Measurements from ENCODE around the gene ADORA2A. TPM values are rescaled to one million over a fixed set of nuclear protein-coding genes. Genes with fewer than 3 reads are reported as not detected.

Gene ADORA2A
- total RNA-seq, 1 donor from 2014 or later: under 0.01 TPM

DNA sequence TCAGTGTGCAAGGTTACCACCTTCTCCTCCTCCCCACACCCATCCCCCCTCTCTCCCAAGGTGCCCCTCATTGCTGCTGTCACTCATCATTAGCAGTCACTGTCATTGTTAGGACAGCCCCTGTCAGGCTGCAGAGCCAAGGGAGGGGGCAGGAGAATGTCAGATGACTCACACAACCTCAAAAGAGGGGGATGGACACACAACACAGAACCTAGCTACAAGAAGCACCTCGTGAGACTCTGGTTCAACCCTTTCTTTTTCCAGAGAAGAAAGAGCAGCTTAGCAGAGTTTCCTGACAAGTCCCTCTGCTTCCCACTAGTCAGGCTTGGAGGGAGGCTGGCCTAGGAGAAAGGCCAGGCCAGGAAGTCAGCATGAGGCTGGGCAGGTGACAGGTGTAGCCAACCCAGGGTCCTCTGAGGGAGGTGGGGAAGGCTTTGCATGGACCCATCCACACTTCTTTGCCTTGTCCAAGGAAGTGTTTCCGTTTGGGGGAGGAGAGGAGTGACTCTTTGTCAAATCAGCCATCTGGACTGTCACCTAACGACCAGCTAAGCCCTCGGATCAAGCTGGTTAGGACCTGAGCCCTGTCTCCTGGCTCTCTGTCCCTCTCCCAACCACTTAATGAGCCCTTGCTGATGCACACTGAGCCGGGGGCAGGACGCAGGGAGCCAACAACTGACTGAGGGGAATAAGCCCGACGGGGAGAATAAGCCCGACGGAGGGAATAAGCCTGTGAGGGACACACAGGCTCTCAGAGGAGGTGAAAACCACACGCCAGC lies 18.3 kb downstream of the ADORA2A start:
- Histone ChIP-seq H3K4me3 (ENCODE audit: low read depth, low read length) (no peak overlapping the region), H3K27me3 (ENCODE audit: control insufficient read depth, insufficient read depth, low read length) (peaks cover 7% of the 10 kb centered on the region), H3K36me3 (ENCODE audit: control insufficient read depth, insufficient read depth, low read length) (no peaks in the 10 kb centered on the region)
- TF ChIP-seq, protein P1, sequence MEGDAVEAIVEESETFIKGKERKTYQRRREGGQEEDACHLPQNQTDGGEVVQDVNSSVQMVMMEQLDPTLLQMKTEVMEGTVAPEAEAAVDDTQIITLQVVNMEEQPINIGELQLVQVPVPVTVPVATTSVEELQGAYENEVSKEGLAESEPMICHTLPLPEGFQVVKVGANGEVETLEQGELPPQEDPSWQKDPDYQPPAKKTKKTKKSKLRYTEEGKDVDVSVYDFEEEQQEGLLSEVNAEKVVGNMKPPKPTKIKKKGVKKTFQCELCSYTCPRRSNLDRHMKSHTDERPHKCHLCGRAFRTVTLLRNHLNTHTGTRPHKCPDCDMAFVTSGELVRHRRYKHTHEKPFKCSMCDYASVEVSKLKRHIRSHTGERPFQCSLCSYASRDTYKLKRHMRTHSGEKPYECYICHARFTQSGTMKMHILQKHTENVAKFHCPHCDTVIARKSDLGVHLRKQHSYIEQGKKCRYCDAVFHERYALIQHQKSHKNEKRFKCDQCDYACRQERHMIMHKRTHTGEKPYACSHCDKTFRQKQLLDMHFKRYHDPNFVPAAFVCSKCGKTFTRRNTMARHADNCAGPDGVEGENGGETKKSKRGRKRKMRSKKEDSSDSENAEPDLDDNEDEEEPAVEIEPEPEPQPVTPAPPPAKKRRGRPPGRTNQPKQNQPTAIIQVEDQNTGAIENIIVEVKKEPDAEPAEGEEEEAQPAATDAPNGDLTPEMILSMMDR (IDR thresholded peaks at IDR 0.05; ENCODE audit: insufficient read depth, low read length, severe bottlenecking): no peak
- FAIRE-seq (no peak), DNase-seq (ENCODE audit: low read depth) (no peak)

DNA sequence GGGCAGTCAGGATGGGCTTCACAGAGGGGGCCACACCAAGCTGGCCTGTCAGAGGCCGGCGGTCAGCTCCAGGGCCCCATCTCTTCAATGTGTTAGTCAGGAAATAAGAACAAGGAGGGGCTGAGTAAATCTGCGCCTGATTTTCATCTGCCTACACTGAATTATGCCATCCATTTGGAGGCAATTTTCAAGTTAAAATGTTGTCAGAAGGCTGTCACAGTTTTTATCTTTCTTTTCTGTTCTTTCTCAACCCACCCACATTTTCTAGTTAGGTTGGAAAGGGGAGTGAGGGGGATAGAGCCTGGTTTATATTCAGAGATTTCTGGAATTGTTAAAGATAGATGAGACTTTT lies 18.8 kb downstream of the ADORA2A start:
- no peaks in the 10 kb centered on the region for H3K36me3 ChIP-seq (ENCODE audit: control insufficient read depth, insufficient read depth, low read length)
- FAIRE-seq (no peak), DNase-seq (ENCODE audit: low read depth) (no peak)
- TF ChIP-seq, protein P1 (IDR thresholded peaks at IDR 0.05; ENCODE audit: insufficient read depth, low read length, severe bottlenecking): no peak
- peaks cover 7% of the 10 kb centered on the region for H3K27me3 ChIP-seq (ENCODE audit: control insufficient read depth, insufficient read depth, low read length)
- H3K4me3 ChIP-seq (ENCODE audit: low read depth, low read length): no peak overlapping the region

DNA sequence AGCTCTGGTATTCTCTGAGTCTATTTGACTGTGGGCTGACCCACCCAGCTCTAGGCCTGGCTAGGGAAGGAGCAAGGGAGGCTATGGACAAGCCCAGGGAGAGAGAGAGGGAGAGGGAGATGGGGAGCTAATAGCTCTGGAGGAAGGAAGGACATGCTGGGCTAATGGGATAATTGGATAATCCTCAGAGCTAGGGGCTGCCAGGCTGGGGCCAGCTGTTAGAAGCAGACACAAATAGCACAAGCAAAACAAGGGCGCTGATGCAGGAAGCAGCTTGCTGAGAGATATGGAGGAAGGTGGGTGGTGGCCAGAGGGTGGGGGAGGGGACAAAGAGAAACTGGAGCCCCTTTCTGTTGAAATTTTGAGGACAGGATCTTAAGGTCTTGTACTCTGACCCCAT lies 23.2 kb downstream of the ADORA2A start:
- Histone ChIP-seq H3K27me3 (ENCODE audit: control insufficient read depth, insufficient read depth, low read length) (peaks cover 7% of the 10 kb centered on the region), H3K36me3 (ENCODE audit: control insufficient read depth, insufficient read depth, low read length) (no peaks in the 10 kb centered on the region), H3K4me3 (ENCODE audit: low read depth, low read length) (no peak overlapping the region)
- TF ChIP-seq, protein P1 (IDR thresholded peaks at IDR 0.05; ENCODE audit: insufficient read depth, low read length, severe bottlenecking): no peak
- DNase-seq (ENCODE audit: low read depth) (no peak), FAIRE-seq (no peak)

DNA sequence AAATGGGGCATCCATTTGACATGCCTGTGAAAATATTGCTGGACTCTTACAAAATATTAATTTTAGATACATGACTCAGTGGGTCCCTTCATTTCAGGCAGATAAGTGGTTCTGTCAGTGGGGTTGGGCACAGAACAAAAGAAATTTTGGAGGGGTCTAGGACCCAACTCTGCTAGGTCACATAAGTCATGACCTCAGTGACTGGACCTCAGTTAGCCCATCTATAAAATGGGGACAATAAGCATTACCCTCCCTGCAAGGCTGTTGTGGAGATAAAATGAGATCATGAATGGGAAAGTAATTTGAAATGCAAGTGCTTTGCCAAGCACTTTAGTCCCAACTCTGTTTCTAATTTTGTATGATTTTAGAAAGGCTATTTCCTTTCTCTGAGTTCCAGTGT lies 23.8 kb downstream of the ADORA2A start:
- DNase-seq (ENCODE audit: low read depth) (no peak), FAIRE-seq (no peak)
- Histone ChIP-seq H3K27me3 (ENCODE audit: control insufficient read depth, insufficient read depth, low read length) (peaks cover 3% of the 10 kb centered on the region), H3K4me3 (ENCODE audit: low read depth, low read length) (no peak overlapping the region), H3K36me3 (ENCODE audit: control insufficient read depth, insufficient read depth, low read length) (no peaks in the 10 kb centered on the region)
- TF ChIP-seq, protein P1 (IDR thresholded peaks at IDR 0.05; ENCODE audit: insufficient read depth, low read length, severe bottlenecking): no peak

DNA sequence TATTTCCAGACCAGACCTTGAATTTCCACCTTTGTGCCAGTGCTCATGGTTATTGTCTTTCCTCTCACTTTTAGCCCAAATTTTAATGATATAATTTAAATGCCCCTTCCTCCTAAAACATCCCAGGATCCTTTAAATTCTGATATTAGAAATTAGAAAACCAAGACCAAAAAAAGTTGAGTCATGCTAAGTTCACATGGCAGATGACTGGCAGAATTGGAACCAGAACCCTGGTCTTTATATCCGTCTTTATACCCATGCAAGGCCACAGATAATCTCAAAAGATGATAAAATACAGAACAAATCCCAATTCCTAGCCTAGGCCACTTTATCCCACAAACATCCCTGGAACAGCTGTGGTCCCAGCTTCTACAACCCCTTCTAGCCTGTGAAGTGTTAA lies 26.5 kb downstream of the ADORA2A start:
- FAIRE-seq: no peak
- DNase-seq (ENCODE audit: low read depth): no peak
- TF ChIP-seq, protein P1 (IDR thresholded peaks at IDR 0.05; ENCODE audit: insufficient read depth, low read length, severe bottlenecking): no peak
- Histone ChIP-seq H3K27me3 (ENCODE audit: control insufficient read depth, insufficient read depth, low read length) (no peaks in the 10 kb centered on the region), H3K4me3 (ENCODE audit: low read depth, low read length) (no peak overlapping the region), H3K36me3 (ENCODE audit: control insufficient read depth, insufficient read depth, low read length) (no peaks in the 10 kb centered on the region)

DNA sequence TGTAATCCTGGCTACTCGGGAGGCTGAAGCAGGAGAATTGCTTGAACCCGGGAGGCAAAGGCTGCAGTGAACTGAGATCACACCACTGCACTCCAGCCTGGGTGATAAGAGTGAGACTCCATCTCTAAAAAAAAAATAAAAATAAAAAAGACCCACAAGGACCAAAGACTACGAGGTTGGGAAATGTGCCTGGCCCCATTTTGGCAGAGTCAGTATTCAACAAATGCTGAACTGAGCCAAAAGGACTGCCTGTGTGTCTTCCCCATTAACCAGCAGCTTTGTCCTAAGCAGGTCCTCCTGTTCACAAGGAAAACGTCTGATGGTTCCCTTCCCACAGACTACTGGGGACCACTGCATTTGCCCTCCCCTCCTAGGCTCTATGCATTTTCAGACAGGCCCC lies 27.6 kb downstream of the ADORA2A start:
- Histone ChIP-seq H3K4me3 (ENCODE audit: low read depth, low read length) (no peak overlapping the region), H3K36me3 (ENCODE audit: control insufficient read depth, insufficient read depth, low read length) (no peaks in the 10 kb centered on the region), H3K27me3 (ENCODE audit: control insufficient read depth, insufficient read depth, low read length) (no peaks in the 10 kb centered on the region)
- TF ChIP-seq, protein P1 (IDR thresholded peaks at IDR 0.05; ENCODE audit: insufficient read depth, low read length, severe bottlenecking): no peak
- DNase-seq (ENCODE audit: low read depth): no peak
- FAIRE-seq: no peak

All from bronchial epithelial cell (primary cell).